ENCODE results near the gene SYNGR3.
"Not testable (repeated sequence)": the region's sequence is repeated elsewhere in the genome, so short reads cannot be mapped to it uniquely, and the experiment has no call there.

The SYNGR3 gene

GRCh38 chr16:2028620-2029220 lies 39.0 kb downstream of the SYNGR3 start:
- DNase-seq (ENCODE audit: low spot score): no peak

DNA sequence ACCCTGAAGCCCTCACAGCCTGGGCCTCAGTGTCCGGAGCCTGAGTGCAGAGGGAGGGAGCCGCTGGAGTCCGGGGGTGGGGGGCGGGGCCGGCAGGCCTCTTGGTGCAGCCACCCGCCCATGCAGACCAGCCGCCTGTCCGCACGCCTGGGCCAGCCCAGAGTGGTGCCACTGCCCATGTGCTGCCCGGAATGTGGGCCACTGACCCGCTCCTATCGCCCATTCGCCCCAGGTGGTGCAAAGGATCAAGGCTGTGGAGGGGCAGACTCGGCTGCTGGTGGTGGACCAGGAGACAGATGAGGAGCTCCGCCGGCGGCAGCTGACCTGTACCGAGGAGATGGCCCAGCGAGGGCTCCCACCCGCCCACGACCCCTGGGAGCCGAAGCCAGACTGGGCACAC lies 39.6 kb downstream of the SYNGR3 start:
- DNase-seq (ENCODE audit: low spot score): no peak

DNA sequence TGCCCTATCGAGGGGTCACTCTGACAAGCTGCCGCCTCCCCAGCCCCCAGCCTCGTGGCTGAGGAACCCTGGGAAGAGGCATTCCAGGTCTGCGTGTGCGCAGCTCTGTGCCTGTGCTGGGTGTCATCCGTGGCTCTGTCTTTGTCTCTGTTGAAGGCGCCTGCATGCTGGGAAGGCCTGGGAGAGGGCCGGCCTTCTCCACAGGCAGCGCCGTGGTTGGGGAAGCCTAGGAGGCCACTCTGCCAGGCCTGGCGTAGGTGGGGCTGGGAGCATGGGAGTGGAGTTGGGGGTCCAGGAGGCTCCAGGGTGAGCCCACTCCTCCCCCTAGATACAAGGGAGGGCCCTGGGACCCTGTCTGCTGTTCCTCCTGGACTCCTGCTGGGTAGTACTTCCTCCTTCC lies 40.3 kb downstream of the SYNGR3 start:
- DNase-seq (ENCODE audit: low spot score): no peak

GRCh38 chr16:2031081-2031577 lies 41.4 kb downstream of the SYNGR3 start:
- DNase-seq (ENCODE audit: low spot score): no peak

GRCh38 chr16:2032285-2033056 lies 42.7 kb downstream of the SYNGR3 start:
- DNase-seq (ENCODE audit: low spot score): no peak

- DNase-seq (ENCODE audit: low spot score): no peak
Measured at GRCh38 chr16:2033057-2033908, 43.5 kb downstream of the SYNGR3 start.

- DNase-seq (ENCODE audit: low spot score): not testable (repeated sequence)
Measured at GRCh38 chr16:2033909-2034695, 44.3 kb downstream of the SYNGR3 start.

GRCh38 chr16:2034696-2035430 lies 45.1 kb downstream of the SYNGR3 start:
- DNase-seq (ENCODE audit: low spot score): no peak

- no peak for DNase-seq (ENCODE audit: low spot score)
Measured at GRCh38 chr16:2035431-2036199, 45.8 kb downstream of the SYNGR3 start.

DNA sequence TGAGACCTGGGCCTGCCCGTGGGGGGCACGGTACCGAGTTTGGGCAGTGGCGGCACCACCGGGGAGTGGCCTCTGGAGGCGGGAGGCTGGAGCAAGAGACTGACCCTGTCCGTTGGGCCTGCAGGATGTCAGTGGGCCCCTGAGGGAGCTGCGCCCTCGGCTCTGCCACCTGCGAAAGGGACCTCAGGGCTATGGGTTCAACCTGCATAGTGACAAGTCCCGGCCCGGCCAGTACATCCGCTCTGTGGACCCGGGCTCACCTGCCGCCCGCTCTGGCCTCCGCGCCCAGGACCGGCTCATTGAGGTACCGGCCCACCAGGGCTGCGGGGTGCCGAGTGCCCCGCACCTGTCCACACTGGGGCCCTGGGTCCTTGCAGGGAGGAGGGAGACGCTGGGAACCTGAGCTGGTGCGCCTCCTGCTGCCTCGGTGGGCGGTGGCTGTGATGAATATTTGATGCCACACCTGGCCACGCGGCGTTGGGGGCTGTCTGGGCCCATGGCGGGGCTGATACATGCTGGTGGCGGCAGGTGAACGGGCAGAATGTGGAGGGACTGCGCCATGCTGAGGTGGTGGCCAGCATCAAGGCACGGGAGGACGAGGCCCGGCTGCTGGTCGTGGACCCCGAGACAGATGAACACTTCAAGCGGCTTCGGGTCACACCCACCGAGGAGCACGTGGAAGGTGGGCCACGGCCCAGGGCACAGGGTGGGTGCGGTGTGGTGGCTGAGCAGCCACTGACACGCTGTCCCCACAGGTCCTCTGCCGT lies 46.6 kb downstream of the SYNGR3 start:
- DNase-seq (ENCODE audit: low spot score): no peak

DNA sequence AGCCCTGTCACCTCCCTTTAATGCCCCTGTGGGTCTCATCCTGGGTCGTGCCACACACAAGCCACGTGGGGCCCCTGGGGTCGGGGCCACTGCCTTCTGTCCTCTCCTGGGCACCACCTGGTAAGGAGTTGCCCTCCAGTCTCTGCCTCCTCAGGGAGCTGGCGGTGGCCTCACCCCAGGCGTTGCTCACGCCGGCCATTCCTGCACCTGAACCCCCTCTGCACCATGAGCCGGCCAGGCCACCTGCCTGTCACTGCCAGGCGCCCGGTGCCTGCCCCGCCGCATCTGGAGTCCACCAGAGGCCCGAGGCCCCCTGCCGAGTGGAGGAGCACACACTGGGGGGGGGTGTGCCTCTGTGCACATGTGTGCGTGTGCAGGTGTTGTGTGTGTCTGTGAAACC lies 47.3 kb downstream of the SYNGR3 start:
- no peak for DNase-seq (ENCODE audit: low spot score)

DNA sequence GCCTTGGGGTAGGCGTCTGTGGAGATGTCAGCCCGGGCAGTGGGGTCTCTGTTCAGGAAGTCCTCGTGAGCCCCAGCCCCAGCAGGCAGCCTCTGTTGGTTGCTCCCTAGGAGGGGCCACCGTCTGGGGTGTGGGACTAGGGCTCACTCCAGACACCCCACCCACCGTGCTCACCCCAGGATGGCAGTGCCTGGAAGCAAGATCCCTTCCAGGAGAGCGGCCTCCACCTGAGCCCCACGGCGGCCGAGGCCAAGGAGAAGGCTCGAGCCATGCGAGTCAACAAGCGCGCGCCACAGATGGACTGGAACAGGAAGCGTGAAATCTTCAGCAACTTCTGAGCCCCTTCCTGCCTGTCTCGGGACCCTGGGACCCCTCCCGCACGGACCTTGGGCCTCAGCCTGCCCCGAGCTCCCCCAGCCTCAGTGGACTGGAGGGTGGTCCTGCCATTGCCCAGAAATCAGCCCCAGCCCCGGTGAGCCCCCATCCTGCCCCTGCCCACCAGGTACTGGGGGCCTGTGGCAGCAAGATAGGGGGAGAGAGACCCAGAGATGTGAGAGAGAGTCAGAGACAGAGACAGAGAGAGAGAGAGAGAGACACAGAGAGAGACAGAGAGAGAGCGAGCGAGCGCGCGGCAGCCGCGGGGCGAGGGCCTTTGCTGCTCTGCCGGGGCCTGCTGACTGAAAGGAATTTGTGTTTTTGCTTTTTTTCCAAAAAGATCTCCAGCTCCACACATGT lies 48.0 kb downstream of the SYNGR3 start:
- DNase-seq (ENCODE audit: low spot score): no peak

DNA sequence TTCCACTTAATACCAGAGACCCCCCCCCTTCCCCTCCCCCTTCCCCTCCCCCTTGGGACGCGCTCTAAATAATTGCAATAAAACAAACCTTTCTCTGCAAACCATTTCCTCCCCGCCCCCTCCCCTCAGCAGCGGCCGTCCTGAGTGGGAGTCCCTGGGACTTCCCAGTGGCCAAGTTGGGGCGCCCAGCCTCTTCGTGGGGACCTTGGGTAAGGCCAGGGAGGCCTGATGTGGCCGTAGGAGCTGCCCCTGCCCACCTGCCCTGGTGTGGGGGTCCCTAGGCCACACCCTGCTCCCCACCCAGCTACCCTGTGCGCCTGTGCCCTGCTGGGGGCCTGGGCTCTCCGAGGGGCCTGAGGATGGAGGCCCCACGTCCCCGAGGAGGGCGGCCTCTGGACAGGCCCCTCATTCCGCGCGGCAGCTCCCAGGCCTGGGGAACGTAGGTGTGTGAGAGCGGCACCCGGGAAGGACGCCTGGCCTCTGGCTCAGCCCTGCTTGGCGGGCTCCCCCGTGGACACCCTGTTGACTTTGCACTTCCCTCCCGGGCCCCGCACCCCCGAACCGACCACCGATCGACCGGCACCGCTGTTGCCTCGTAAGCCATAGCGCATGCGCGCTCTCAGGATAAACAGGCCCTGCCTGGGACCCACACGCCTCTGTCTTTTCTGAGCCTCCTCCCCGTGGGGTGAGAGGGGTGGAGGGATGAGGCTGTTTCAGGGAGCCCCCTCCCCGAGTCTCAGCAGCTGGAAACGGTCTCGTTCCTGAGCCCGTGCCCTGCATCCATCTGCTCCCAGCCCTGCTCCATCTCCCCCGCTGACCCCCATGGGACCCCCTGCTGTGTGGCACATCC lies 48.8 kb downstream of the SYNGR3 start:
- DNase-seq (ENCODE audit: low spot score): no peak

GRCh38 chr16:2039274-2040031 lies 49.7 kb downstream of the SYNGR3 start:
- DNase-seq (ENCODE audit: low spot score): no peak

- DNase-seq (ENCODE audit: low spot score): no peak
Measured at GRCh38 chr16:2040041-2040786, 50.4 kb downstream of the SYNGR3 start.

DNA sequence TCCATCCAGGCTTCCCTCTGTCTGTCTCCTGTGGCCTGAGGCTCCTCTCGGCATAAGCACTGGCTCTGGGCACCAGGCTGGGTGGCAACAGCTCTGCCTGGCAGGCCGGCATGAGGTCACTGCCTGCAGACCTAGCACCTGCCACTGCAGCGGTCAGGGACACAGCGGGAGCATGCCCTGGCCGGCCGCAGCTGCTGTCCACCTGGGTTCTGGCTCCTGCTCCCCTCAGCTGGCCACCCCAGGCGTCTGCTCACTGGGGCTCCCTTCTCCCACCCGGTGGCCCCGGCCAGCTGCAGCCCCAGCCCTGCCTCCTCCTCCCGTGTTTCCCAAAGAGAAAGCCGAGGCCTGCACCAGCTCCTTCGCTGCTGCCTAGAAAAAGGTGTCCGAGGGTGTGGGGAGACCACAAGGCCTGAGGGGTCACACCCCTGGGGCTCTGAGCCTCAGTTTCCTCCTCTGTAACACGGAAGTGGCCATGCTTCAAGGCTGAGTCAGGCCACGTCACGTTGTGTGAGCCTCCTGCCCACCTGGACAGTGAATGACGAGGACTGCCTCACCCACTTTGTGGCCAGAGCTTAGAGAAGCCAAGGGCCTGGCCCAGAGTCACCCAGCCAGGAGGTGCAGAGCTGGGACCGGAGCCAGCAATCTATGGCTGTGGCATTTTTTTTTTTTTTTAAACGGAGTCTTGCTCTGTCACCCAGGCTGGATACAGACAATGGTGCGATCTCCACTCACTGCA lies 51.2 kb downstream of the SYNGR3 start:
- no peak for DNase-seq (ENCODE audit: low spot score)

Measured in RKO (cell line).